ENCODE data around the gene PTPRZ1. TPM values are rescaled to one million over a fixed set of nuclear protein-coding genes. Genes with fewer than 3 reads are reported as not detected.

PTPRZ1 gene
- polyA plus RNA-seq, 3 donors: not detected

DNA sequence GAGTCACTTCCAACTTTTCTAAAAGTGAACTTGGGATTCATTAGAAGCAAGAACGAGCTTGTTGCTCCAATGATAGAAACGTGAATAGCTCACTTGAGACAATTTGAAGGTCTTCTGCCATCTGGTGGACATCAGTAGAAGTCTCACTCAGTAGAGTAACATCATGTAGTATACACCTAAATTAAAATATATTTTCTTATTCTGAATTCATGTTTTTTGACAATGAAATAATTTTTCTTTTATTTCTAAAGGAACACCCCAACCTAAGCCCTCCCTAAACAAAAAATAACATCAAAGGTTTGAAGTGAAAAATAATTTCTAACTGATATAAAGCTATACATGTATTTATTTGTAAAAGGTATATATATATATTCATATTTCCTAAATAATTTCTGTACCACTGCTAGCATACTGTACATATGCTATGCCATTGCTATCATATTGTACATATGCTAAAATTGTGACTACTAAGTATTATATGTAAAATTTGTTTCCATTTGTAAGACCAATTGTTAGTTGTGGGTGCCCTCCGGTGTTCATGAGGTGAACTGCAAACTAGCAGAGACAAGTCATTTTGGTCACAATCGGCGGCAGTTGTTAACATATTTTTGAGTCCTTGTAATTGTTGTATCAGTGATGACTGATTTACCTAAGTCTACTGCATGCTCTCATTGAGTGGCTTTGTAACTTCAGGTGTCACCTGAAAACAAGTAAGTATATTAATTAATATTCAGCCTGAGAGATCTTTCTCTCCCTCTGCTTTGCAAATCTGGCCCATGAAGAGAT, 121.9 kb downstream of the PTPRZ1 start:
- H3K4me1 ChIP-seq (ENCODE audit: control insufficient read depth in 1 of 2, insufficient read depth in 2 of 2, low read length in 2 of 2): no peaks in the 10 kb centered on the region
- H3K36me3 Mint-ChIP-seq: no peaks in the 10 kb centered on the region
- no peak overlapping the region for H3K9ac ChIP-seq (ENCODE audit: insufficient read depth, low read length, poor library complexity, severe bottlenecking)
- H3K4me3 Mint-ChIP-seq: no peak overlapping the region
- H3K79me2 ChIP-seq (ENCODE audit: insufficient read depth, low read length): no peaks in the 10 kb centered on the region
- H3K36me3 ChIP-seq (replicated peaks in 1 of 2; ENCODE audit: control insufficient read depth in 1 of 2, insufficient read depth in 2 of 2, low read length in 2 of 2): no peaks in the 10 kb centered on the region
- DNase-seq: peak in 1 of 3 donors; percentile 4
- H4K20me1 ChIP-seq (ENCODE audit: insufficient read depth, low read length): no peaks in the 10 kb centered on the region
- no peak overlapping the region for H3K4me2 ChIP-seq (replicated peaks; ENCODE audit: extremely low read depth, low read length, poor library complexity, severe bottlenecking)
- intact Hi-C loops (cut with micrococcal nuclease): loop anchor here in 1 of 2 donors (10.0 kb wide), 1 partner anchor 630 kb away; no protein-coding TSS in a partner anchor
- no CpG with 5 or more reads among the region's 5 CpGs for WGBS (ENCODE audit: insufficient coverage)
- H3K27ac ChIP-seq (ENCODE audit: low read depth in 1 of 2, low read length in 2 of 2): no peak overlapping the region
- peaks cover 0 to 3% (median 2%) of the 10 kb centered on the region in 3 donors for H3K27me3 Mint-ChIP-seq (ENCODE audit: low read depth in 3 of 3)
- no peaks in the 10 kb centered on the region for H3K9me3 Mint-ChIP-seq
- H2AFZ ChIP-seq (ENCODE audit: insufficient read depth, low read depth, low read length, poor library complexity, severe bottlenecking): no peak overlapping the region
- no peak overlapping the region for H3K27ac Mint-ChIP-seq
- no peak overlapping the region for H3K4me3 ChIP-seq (replicated peaks in 1 of 3; ENCODE audit: low read depth in 2 of 3, low read length in 3 of 3)
- H3K4me1 Mint-ChIP-seq: no peaks in the 10 kb centered on the region
- H3K27me3 ChIP-seq (ENCODE audit: control insufficient read depth in 2 of 2, insufficient read depth in 2 of 2, low read length in 2 of 2): no peaks in the 10 kb centered on the region
- no peaks in the 10 kb centered on the region for H3K9me3 ChIP-seq (replicated peaks in 1 of 2; ENCODE audit: control insufficient read depth in 1 of 2, insufficient read depth in 1 of 2, low read length in 2 of 2)
- TF ChIP-seq, protein P1, sequence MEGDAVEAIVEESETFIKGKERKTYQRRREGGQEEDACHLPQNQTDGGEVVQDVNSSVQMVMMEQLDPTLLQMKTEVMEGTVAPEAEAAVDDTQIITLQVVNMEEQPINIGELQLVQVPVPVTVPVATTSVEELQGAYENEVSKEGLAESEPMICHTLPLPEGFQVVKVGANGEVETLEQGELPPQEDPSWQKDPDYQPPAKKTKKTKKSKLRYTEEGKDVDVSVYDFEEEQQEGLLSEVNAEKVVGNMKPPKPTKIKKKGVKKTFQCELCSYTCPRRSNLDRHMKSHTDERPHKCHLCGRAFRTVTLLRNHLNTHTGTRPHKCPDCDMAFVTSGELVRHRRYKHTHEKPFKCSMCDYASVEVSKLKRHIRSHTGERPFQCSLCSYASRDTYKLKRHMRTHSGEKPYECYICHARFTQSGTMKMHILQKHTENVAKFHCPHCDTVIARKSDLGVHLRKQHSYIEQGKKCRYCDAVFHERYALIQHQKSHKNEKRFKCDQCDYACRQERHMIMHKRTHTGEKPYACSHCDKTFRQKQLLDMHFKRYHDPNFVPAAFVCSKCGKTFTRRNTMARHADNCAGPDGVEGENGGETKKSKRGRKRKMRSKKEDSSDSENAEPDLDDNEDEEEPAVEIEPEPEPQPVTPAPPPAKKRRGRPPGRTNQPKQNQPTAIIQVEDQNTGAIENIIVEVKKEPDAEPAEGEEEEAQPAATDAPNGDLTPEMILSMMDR (IDR thresholded peaks at IDR 0.05): peak; percentile 81

DNA sequence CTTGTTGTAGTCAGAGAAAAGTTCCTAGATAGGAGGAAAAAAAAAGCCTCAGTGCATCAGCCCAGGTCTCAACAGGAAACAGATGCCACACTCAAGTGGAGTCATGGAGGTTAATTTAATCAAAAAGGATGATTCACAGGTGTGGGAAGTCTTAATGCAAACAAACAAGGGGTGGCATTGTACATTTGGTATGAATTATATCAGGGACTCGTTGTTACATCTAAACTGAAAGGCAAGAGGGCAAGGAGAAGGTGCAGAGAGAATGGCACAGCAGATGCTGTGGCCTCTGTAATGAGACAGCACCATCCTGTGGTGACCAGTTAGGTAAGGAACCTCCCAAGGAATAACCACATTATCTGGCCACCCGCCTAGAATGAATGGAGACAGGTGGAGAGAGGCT, 133.7 kb downstream of the PTPRZ1 start:
- Histone ChIP-seq H3K4me3 (replicated peaks in 1 of 3; ENCODE audit: low read depth in 2 of 3, low read length in 3 of 3) (no peak overlapping the region), H3K9ac (ENCODE audit: insufficient read depth, low read length, poor library complexity, severe bottlenecking) (no peak overlapping the region), H3K9me3 (replicated peaks in 1 of 2; ENCODE audit: control insufficient read depth in 1 of 2, insufficient read depth in 1 of 2, low read length in 2 of 2) (no peaks in the 10 kb centered on the region), H3K27me3 (ENCODE audit: control insufficient read depth in 2 of 2, insufficient read depth in 2 of 2, low read length in 2 of 2) (no peaks in the 10 kb centered on the region), H3K36me3 (replicated peaks in 1 of 2; ENCODE audit: control insufficient read depth in 1 of 2, insufficient read depth in 2 of 2, low read length in 2 of 2) (no peaks in the 10 kb centered on the region), H3K4me1 (ENCODE audit: control insufficient read depth in 1 of 2, insufficient read depth in 2 of 2, low read length in 2 of 2) (no peaks in the 10 kb centered on the region), H3K4me2 (replicated peaks; ENCODE audit: extremely low read depth, low read length, poor library complexity, severe bottlenecking) (no peak overlapping the region), H4K20me1 (ENCODE audit: insufficient read depth, low read length) (no peaks in the 10 kb centered on the region), H3K79me2 (ENCODE audit: insufficient read depth, low read length) (no peaks in the 10 kb centered on the region), H2AFZ (ENCODE audit: insufficient read depth, low read depth, low read length, poor library complexity, severe bottlenecking) (no peak overlapping the region), H3K27ac (ENCODE audit: low read depth in 1 of 2, low read length in 2 of 2) (no peak overlapping the region)
- no CpG with 5 or more reads among the region's 2 CpGs for WGBS (ENCODE audit: insufficient coverage)
- Mint-ChIP-seq H3K27me3 (ENCODE audit: low read depth in 3 of 3) (peaks cover 1 to 4% (median 2%) of the 10 kb centered on the region in 3 donors), H3K27ac (no peak overlapping the region), H3K9me3 (peaks cover 0 to 3% (median 0%) of the 10 kb centered on the region in 7 donors), H3K4me1 (no peaks in the 10 kb centered on the region), H3K36me3 (no peaks in the 10 kb centered on the region), H3K4me3 (no peak overlapping the region)
- TF ChIP-seq, protein P1 (IDR thresholded peaks at IDR 0.05): no peak
- DNase-seq: no peak
- intact Hi-C loops (cut with micrococcal nuclease): no loop called here

Measured in CD14-positive monocyte (primary cell).